ENCODE data around the gene TRIM37. TPM values are rescaled to one million over a fixed set of nuclear protein-coding genes. Genes with fewer than 3 reads are reported as not detected.

TRIM37 gene
- total RNA-seq, 1 donor from 2014 or later = 24.8 TPM

DNA sequence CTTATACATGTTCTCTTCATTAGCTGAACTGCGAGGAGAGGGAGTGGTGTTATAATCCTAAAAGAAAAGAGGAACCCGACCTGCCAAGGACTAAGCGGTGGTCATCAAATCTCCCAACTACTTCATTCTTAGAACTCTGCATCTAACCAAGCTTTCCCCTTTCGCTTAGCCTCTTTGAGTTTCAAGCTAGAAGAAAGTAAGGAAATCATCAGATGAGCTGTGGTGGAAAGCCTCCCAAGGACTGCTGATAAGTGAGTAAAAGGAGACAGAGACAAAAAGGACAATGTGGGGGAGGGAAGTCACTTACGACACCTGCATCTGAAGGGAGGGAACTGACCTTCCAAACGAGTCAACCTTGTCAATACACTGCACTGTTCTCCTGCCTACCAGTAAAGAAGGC, 121.3 kb downstream of the TRIM37 start:
- no peaks in the 10 kb centered on the region for H3K36me3 Mint-ChIP-seq (ENCODE audit: low read depth, unreplicated experiment)
- DNase-seq (ENCODE audit: low spot score) = no peak
- H3K4me1 Mint-ChIP-seq (ENCODE audit: unreplicated experiment) = no peaks in the 10 kb centered on the region
- no peaks in the 10 kb centered on the region for H3K9me3 Mint-ChIP-seq (ENCODE audit: unreplicated experiment)
- TF ChIP-seq, protein P1, sequence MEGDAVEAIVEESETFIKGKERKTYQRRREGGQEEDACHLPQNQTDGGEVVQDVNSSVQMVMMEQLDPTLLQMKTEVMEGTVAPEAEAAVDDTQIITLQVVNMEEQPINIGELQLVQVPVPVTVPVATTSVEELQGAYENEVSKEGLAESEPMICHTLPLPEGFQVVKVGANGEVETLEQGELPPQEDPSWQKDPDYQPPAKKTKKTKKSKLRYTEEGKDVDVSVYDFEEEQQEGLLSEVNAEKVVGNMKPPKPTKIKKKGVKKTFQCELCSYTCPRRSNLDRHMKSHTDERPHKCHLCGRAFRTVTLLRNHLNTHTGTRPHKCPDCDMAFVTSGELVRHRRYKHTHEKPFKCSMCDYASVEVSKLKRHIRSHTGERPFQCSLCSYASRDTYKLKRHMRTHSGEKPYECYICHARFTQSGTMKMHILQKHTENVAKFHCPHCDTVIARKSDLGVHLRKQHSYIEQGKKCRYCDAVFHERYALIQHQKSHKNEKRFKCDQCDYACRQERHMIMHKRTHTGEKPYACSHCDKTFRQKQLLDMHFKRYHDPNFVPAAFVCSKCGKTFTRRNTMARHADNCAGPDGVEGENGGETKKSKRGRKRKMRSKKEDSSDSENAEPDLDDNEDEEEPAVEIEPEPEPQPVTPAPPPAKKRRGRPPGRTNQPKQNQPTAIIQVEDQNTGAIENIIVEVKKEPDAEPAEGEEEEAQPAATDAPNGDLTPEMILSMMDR (IDR thresholded peaks at IDR 0.05; ENCODE audit: unreplicated experiment) = no peak
- H3K27ac Mint-ChIP-seq (ENCODE audit: unreplicated experiment) = no peak overlapping the region
- no peak overlapping the region for H3K4me3 Mint-ChIP-seq (ENCODE audit: unreplicated experiment)
- no peaks in the 10 kb centered on the region for H3K27me3 Mint-ChIP-seq (ENCODE audit: unreplicated experiment)

DNA sequence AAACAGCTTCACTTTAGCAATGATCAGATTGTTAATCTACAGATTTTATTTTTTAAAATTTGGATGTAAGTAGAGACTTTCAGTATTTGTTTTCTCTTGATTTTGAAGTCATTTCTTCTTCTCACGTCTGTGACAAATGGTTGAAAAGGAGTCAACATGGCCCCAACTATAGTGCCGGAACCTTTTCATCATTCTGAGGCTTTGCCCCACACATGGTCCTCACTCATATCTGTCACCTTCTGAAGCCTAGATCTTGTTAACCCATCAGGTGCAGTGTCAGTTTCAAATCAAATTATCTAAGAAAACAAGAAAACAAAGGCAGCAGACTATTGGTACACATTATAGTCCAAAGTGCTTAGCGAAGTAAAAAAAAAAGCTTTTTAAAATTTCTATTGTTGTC, 124.1 kb downstream of the TRIM37 start:
- no peaks in the 10 kb centered on the region for H3K4me1 Mint-ChIP-seq (ENCODE audit: unreplicated experiment)
- H3K36me3 Mint-ChIP-seq (ENCODE audit: low read depth, unreplicated experiment) = no peaks in the 10 kb centered on the region
- TF ChIP-seq, protein P1 (IDR thresholded peaks at IDR 0.05; ENCODE audit: unreplicated experiment) = no peak
- H3K4me3 Mint-ChIP-seq (ENCODE audit: unreplicated experiment) = no peak overlapping the region
- no peaks in the 10 kb centered on the region for H3K9me3 Mint-ChIP-seq (ENCODE audit: unreplicated experiment)
- DNase-seq (ENCODE audit: low spot score) = no peak
- no peaks in the 10 kb centered on the region for H3K27me3 Mint-ChIP-seq (ENCODE audit: unreplicated experiment)
- no peak overlapping the region for H3K27ac Mint-ChIP-seq (ENCODE audit: unreplicated experiment)

DNA sequence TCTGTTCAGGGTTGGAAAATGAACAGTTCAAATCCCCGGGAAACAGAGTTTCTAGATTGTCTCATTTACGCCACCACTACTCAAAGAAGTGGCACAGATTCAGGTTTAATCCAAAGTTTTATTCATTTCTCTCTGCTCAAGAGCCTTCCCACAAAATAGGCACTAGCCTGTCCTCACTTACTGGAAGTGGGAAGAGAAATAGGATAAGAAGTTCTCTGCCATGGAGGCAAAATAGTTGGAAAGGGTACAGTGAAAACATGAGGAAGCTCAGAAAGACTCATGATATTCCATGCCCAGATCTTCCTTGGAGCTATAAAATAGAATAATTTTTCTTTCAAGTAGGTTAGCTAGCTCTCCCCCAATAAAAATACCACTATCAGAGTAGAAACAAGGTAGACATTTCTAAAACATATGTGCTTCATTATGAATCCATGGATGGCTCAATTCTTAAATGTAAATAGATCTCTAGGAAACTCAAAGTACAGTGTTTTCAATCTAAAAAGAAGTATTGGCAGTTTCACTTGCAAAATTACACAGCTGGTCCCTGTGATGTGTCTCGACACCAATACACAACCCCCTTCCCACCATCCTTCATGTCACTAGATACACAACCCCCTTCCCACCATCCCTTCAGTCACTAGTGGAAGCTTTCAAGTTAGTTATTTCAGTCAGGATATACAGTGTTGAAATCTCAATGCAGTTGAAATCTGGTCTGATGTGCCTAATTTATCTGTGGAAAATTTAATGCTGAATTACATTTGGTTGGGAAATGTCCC, 125.8 kb downstream of the TRIM37 start:
- TF ChIP-seq, protein P1 (IDR thresholded peaks at IDR 0.05; ENCODE audit: unreplicated experiment) = no peak
- Mint-ChIP-seq H3K4me1 (ENCODE audit: unreplicated experiment) (peaks cover 4% of the 10 kb centered on the region), H3K27me3 (ENCODE audit: unreplicated experiment) (peaks cover 1% of the 10 kb centered on the region), H3K36me3 (ENCODE audit: low read depth, unreplicated experiment) (no peaks in the 10 kb centered on the region), H3K4me3 (ENCODE audit: unreplicated experiment) (no peak overlapping the region), H3K27ac (ENCODE audit: unreplicated experiment) (no peak overlapping the region), H3K9me3 (ENCODE audit: unreplicated experiment) (no peaks in the 10 kb centered on the region)
- no peak for DNase-seq (ENCODE audit: low spot score)

DNA sequence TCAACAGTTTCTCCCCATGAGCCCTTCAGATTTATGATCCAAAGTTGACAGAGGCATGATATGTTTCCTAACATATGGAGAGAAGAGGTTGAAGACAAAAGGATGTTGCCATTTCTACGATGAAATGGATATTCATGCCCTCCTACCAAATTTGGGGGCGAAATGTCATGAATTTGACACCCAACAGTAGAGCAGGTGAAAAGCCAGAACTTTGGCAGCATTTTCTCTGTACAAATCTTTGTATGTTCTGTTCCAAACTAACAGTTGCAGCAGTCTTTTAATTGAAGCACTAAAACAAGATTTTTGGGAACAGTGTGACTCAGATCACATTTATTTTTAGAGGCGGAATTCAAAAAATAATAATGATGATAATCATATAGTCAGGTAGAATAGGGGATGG, 130.1 kb downstream of the TRIM37 start:
- Mint-ChIP-seq H3K4me3 (ENCODE audit: unreplicated experiment) (no peak overlapping the region), H3K27me3 (ENCODE audit: unreplicated experiment) (peaks cover 1% of the 10 kb centered on the region), H3K4me1 (ENCODE audit: unreplicated experiment) (peaks cover 6% of the 10 kb centered on the region), H3K9me3 (ENCODE audit: unreplicated experiment) (no peaks in the 10 kb centered on the region), H3K27ac (ENCODE audit: unreplicated experiment) (no peak overlapping the region), H3K36me3 (ENCODE audit: low read depth, unreplicated experiment) (no peaks in the 10 kb centered on the region)
- TF ChIP-seq, protein P1 (IDR thresholded peaks at IDR 0.05; ENCODE audit: unreplicated experiment) = no peak
- no peak for DNase-seq (ENCODE audit: low spot score)

DNA sequence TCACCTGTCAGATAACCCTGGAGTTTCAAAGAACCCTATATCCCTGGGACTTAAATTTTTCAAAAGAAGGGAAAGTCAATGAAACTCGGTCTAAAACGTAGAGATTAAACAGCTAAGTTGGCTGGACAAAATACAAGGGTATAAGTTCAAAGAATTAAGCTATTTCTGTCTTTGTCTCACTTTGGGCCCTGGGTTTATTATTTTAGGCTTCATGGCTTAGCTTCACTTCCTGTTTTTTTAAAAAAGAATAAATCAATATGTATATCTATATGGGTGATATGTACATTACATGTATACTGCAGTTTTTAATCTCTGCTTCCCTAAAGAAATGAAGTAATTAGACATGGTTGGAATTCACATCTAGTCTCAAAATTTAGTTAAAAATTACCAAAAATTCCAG, 132.3 kb downstream of the TRIM37 start:
- Mint-ChIP-seq H3K27ac (ENCODE audit: unreplicated experiment) (no peak overlapping the region), H3K36me3 (ENCODE audit: low read depth, unreplicated experiment) (no peaks in the 10 kb centered on the region), H3K9me3 (ENCODE audit: unreplicated experiment) (no peaks in the 10 kb centered on the region), H3K4me3 (ENCODE audit: unreplicated experiment) (no peak overlapping the region), H3K27me3 (ENCODE audit: unreplicated experiment) (peaks cover 1% of the 10 kb centered on the region), H3K4me1 (ENCODE audit: unreplicated experiment) (peaks cover 6% of the 10 kb centered on the region)
- no peak for DNase-seq (ENCODE audit: low spot score)
- TF ChIP-seq, protein P1 (IDR thresholded peaks at IDR 0.05; ENCODE audit: unreplicated experiment) = no peak
